GM19328 (cell line): Measurements from ENCODE around the gene TRIM13.
"Not testable (repeated sequence)": the region's sequence is repeated elsewhere in the genome, so short reads cannot be mapped to it uniquely, and the experiment has no call there.

Experiments
- ATAC-seq: cut with Tn5 transposase; IDR thresholded peaks from one replicate; pipeline ENCODE4 v1.9.1; 2021; ENCODE audit warnings: mild to moderate bottlenecking, moderate library complexity; ENCODE audit not compliant: unreplicated experiment

Gene TRIM13, protein sequence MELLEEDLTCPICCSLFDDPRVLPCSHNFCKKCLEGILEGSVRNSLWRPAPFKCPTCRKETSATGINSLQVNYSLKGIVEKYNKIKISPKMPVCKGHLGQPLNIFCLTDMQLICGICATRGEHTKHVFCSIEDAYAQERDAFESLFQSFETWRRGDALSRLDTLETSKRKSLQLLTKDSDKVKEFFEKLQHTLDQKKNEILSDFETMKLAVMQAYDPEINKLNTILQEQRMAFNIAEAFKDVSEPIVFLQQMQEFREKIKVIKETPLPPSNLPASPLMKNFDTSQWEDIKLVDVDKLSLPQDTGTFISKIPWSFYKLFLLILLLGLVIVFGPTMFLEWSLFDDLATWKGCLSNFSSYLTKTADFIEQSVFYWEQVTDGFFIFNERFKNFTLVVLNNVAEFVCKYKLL

GRCh38 chr13:49996951-49997895 is at the start of gene TRIM13:
Gene TRIM13, plus strand, starts transcription at chr13:49997042. Its CDS starts 14,899 bp downstream, at chr13:50011941.
- peak; percentile 62 for ATAC-seq

- ATAC-seq = not testable (repeated sequence)
Observed at GRCh38 chr13:49948777-49949270, 48.0 kb upstream of the TRIM13 start.

- no peak for ATAC-seq
Observed at GRCh38 chr13:49951754-49952535, 44.9 kb upstream of the TRIM13 start.

DNA sequence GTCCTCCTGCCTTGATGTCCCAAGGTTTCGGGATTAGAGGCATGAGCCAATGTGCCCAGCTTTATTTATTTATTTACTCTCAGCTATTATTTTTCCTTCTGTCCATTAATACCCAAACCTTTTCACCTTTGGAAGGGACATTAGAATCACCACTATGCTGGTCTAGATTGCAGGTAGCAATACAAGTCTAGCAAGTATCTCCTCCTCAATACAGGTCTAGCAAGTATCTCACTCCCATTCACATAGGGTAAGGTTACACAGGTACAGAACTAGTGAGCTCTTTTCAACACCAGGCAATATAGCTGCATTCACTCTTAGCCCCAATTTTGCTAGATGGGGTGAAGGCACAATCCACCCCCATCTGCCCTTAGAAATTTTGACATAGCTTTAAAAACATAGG is 43.3 kb upstream of the TRIM13 start:
- ATAC-seq = no peak

DNA sequence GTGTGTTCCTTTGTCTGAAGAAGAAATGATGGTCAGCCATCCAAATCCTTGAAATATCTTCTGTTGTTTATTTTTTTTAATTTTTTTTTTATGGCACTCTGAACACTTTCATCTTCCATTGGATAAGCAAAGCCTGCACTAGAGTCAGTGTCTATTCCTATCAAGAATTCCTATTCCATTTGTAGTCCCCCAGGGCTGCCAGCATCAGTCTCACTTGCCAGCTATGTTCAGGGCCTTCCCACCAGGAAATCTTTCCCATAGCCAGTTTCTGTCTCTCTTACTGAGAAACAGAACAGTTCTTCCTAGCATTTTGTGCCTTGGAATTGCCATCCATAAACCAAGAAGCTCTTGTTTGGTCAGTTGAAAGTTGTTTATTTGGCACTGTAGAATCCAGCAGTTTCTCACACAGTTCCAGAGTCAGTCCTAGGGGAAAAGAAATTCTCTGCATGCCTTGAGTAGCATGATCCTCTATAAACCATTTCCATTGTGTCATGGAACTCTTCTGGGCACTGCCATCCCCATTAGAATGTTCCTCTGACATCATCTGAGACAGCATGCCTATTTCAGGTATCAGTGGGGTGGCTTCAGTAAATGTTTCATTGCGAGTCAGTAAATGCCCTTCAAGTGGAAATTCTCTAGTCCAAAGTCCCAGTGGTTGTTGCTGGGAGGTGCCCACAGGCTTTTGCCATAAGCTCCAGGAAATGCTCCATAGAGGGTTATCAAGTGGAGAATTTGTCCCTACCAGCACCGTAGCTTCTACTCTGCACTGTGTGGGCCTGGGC is 42.0 kb upstream of the TRIM13 start:
- no peak for ATAC-seq

DNA sequence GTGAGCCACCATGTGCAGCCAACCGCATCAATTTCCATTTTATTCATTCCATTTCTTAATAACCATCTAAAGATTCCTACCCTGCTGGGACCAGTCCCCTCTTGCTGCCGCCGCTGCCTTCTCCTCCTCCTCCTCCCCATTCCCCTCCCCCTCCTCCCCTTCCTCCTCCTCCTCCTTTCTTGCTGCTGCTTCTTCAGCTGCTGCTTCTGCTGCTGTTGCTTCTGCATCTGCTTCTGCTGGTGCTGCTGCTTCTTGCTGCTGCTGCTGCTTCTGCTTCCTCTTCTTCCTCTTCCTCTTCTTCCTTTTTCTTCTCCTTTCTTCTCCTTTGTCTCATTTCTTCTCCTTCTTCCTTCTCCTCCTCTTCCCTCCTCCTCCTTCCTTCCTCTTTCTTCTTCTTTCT is 40.7 kb upstream of the TRIM13 start:
- no peak for ATAC-seq

- no peak for ATAC-seq
Observed at GRCh38 chr13:49958321-49958720, 38.5 kb upstream of the TRIM13 start.

DNA sequence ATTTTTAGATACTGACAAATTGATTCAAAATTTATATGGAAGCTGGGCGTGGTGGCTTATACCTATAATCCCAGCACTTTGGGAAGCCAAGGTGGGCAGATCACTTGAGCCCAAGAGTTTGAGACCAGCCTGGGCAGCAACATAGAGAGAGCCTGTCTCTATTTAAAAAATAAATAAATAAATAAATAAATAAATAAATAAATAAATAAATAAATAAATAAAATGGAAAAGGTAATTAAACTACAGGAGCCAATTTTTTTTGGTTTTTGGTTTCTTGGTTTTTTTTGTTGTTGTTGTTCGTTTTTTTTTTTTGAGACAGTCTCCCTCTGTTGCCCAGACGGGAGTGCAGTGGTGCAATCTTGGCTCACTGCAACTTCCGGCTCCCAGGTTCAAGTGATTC is 29.4 kb upstream of the TRIM13 start:
- ATAC-seq = no peak

DNA sequence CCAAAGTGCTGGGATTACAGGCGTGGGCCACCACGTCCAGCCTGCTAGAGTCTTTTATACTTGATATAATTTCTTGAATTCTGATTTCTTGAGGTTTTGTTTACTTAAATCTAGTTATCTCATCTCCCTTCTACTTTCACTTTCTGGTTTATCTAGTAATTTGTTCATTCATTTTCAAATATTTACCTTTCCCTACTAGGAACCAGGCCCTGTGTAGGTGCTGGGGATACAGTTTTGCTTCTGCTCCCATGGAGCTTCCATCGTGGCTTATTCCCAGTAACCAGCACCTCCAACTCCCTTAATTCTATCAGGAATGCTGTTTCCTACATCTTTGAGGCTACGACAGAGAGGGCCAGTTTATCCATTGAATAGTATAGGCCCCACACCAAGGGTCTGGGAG is 24.1 kb upstream of the TRIM13 start:
- no peak for ATAC-seq

- no peak for ATAC-seq
Observed at GRCh38 chr13:49975826-49976225, 21.0 kb upstream of the TRIM13 start.

DNA sequence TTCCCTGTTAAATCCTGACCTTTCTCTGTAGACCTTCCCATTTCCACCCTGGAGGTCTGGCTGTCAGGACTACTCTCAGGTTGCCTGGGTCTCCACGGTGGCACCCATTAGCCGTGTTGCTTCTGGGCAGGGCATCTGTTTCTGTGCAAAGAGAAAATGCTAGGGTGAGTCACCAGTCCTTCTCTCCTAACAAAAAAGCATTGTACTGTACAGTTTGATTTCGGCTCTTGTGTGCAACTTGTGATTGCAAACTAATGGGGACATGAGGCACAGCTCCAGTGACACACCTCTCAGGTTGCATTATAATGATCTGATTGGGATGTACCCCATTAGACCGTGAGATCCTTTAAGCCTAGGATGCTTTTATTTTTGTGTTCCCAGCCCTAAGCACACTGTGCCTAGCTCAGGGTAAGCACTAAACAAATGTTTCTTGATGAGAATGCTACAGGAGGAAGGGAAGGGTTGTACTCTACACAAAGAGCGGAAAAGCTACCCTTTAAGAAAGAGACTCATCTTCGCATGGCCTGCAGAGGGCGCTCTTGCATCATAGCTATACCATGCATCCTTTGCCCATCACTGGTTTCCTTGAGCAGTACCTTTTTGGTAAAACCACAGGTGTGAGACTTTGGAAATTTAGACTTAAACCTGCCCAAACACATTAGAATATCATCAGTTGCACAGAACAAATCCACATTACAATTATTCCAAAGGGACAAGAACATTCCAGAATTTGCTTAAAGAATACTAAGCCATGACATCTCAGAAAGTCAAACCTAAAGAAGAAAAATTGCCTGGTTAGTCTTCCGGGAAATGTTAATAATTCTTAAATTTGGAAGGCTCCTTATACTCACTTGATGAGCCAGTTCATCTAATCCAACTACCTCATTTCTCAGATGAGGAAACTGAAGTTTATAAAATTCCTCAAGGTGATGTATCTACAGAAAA is 20.3 kb upstream of the TRIM13 start:
- ATAC-seq = peak; percentile 58

GRCh38 chr13:49977992-49978391 is 18.9 kb upstream of the TRIM13 start:
- no peak for ATAC-seq

DNA sequence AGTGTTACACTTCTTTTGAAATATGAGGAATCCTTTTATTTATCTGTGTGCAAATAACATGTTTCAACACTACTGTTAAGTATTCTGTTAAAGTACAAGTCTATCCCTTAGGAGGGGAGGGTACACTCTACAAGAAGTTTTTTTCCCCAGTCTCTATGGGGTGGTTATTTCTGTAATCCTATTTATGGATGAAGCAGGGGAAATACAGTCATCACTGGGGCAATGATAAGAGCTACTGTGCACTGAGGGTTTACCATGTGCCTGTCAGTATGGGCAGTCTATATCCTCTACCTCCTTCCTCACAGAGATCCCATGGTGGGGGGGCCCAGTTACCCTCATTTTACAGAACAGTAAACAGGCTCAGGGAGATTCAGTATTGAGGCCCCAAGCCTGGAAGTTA is 16.6 kb upstream of the TRIM13 start:
- no peak for ATAC-seq

DNA sequence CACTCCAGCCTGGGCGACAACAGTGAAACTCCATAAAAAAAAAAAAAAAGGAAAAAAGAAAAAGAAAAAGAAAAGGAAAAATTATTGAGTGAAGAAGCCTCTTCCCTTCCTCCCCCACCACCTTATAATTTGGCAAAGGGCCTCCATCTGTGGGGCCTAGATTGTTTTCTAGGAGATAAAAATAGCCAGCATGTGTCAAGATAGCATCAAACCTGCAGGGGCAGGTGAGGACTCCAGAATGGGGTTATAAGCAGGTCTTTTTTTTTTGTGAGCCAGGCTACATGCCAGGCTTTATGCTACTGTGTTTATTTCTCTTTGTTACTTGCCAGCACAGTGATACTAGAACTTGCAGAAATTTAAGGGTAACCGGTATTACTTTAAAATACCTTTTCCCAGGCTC is 11.7 kb upstream of the TRIM13 start:
- ATAC-seq = no peak

DNA sequence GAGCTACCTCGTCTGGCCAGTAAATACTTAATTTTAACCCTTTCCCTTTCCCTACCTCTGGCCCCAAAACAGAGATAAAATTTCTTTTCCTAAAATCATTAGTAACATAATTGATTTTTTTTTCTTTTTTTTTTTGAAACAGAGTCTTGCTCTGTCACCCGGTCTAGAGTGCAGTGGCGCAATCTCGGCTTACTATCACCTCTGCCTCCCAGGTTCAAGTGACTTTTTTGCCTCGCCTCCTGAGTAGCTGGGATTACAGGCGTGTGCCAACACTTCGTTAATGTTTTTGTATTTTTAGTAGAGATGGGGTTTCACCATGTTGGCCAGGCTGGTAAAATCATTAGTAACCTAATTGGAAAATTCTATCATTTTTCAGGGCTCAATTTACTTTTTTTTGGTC is 10.4 kb upstream of the TRIM13 start:
- ATAC-seq = no peak

DNA sequence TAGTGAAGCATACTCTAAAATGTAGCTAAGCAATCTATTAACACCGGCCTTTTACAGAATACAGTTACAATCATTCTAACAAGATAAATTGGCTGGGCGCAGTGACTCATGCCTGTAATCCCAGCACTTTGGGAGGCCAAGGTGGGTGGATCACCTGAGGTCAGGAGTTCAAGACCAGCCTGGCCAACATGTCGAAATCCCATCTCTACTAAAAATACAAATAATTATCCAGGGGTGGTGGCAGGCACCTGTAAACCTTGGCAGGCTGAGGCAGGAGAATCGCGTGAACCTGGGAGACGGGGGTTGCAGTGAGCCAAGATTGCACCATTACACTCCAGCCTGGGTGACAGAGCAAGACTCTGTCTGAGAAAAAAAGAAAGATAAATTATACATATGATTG is 6.2 kb upstream of the TRIM13 start:
- ATAC-seq = not testable (repeated sequence)

DNA sequence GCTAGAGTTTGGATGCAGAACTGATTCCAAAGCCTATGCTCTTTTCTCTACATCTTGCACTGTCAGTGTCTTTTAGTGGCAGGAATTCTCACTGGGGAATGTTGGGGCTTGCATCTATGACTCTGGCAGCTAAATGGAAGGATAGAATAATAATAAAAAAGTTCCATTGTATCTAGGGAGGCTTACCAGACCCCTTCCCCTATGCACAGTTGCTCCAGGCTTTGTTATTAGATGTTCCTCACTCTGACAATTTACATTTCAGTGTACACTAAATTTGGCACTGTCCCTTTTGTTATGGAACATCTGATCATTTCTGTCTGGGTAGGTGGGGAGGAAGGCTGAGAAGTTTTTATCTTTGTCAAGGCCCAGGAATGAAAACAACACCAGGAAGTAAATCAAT is 3.7 kb upstream of the TRIM13 start:
- no peak for ATAC-seq

GRCh38 chr13:49993666-49994065 is 3.2 kb upstream of the TRIM13 start:
- no peak for ATAC-seq

DNA sequence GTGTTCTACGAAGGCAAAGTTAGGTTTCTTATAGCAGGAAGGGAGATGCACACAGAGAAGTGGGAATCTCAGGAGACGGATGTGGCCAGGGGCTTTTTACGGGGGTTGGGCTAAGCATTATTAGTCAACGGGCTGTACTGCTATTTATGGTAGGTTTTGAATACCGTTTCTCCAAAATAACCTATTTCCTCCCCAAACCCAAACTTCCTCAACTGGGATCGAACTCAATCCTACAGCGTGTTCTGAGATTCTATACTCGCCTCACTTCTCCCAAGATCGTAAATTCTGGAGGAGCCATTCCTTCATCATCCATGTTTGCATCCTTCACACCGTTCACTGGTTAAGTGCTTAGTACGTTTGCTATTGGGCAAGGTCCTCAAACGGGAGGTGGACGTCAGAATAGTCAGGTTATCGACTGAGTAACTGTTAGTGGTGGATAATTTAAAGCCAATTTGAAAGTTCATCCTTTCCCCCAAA is 1.2 kb upstream of the TRIM13 start:
- ATAC-seq = no peak
